Upper lobe of left lung (tissue), 4 donors: ENCODE measurements around the gene KIRREL1.

ENCODE experiments used
- EP300 ChIP-seq, 4 donors: sonication (generic); formaldehyde crosslinking; IDR thresholded peaks; one replicate each; pipeline ENCODE4 v1.5.1; 2017; ENCODE audit warnings: antibody characterized with exemption in 4 of 4, control low read depth in 2 of 4
- POLR2AphosphoS5 ChIP-seq, 2 donors: sonication (generic); formaldehyde crosslinking; IDR thresholded peaks; one replicate each; pipeline ENCODE4 v1.5.1; 2017; ENCODE audit warnings: antibody characterized with exemption in 2 of 2
- TF ChIP-seq, protein P1 (sequence below), 6 experiments: fragments of 450-650 bp in 4 of 6; fragments of 200-600 bp in 2 of 6; sonication (generic) in 2 of 6; IDR thresholded peaks; one replicate each; pipeline ENCODE4 v1.5.1; 2016 to 2019; ENCODE audit warnings: antibody characterized with exemption in 6 of 6

DNA sequence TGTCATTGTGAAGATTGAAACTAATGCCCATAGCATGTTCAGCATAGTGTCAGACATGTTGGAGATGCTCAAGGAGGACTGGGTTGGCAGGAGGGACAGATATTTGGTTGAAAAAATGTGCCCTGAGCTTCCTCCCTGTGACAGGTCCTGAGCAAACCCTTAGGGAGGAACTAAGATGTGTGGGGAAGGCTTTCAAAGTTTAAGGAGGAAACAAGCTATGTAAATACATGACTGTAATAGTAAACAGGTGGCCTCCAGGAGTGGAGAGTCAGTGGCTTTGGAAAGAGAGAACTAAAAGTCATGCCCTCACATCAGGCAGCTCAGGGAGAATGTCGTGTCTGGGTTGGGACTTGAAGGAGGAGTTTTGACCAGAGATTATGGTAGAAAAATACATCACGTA, 9.7 kb upstream of the KIRREL1 start:
- TF ChIP-seq, protein P1, sequence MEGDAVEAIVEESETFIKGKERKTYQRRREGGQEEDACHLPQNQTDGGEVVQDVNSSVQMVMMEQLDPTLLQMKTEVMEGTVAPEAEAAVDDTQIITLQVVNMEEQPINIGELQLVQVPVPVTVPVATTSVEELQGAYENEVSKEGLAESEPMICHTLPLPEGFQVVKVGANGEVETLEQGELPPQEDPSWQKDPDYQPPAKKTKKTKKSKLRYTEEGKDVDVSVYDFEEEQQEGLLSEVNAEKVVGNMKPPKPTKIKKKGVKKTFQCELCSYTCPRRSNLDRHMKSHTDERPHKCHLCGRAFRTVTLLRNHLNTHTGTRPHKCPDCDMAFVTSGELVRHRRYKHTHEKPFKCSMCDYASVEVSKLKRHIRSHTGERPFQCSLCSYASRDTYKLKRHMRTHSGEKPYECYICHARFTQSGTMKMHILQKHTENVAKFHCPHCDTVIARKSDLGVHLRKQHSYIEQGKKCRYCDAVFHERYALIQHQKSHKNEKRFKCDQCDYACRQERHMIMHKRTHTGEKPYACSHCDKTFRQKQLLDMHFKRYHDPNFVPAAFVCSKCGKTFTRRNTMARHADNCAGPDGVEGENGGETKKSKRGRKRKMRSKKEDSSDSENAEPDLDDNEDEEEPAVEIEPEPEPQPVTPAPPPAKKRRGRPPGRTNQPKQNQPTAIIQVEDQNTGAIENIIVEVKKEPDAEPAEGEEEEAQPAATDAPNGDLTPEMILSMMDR (IDR thresholded peaks at IDR 0.05): no peak
- TF ChIP-seq POLR2AphosphoS5 (IDR thresholded peaks at IDR 0.05): no peak
- TF ChIP-seq EP300 (IDR thresholded peaks at IDR 0.05): no peak
